ENCODE results near the gene KNG1.
"Not testable (repeated sequence)": the region's sequence is repeated elsewhere in the genome, so short reads cannot be mapped to it uniquely, and the experiment has no call there.

The KNG1 gene

GRCh38 chr3:186694288-186695032, 22.7 kb upstream of the KNG1 start:
- no peak overlapping the region for H3K4me3 ChIP-seq (ENCODE audit: low read depth, low read length)
- no peak for TF ChIP-seq CTCF (IDR thresholded peaks at IDR 0.05; ENCODE audit: low read depth, low read length)

DNA sequence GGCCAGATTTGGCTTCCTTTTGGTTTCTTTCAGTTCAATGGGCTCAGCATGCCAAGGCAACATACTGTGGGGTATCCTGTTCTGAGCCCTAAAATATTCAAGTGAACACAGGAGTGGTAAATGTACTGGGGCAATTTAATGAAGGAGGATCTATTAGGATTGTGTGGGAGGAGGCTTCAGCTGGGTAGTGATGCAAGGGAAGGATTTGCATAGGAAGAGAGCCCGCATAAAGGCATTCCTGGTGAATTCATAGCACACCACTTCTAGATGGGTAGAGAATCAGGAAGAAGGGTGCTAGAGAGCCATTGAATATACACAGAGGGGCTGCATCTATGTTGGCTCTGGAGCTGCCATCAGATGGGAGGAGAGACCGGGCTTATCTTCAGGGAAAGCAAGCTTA, 20.6 kb upstream of the KNG1 start:
- H3K4me3 ChIP-seq (ENCODE audit: low read depth, low read length), result no peak overlapping the region
- no peak for TF ChIP-seq CTCF (IDR thresholded peaks at IDR 0.05; ENCODE audit: low read depth, low read length)

GRCh38 chr3:186697510-186697909, 19.6 kb upstream of the KNG1 start:
- no peak for TF ChIP-seq CTCF (IDR thresholded peaks at IDR 0.05; ENCODE audit: low read depth, low read length)
- no peak overlapping the region for H3K4me3 ChIP-seq (ENCODE audit: low read depth, low read length)

DNA sequence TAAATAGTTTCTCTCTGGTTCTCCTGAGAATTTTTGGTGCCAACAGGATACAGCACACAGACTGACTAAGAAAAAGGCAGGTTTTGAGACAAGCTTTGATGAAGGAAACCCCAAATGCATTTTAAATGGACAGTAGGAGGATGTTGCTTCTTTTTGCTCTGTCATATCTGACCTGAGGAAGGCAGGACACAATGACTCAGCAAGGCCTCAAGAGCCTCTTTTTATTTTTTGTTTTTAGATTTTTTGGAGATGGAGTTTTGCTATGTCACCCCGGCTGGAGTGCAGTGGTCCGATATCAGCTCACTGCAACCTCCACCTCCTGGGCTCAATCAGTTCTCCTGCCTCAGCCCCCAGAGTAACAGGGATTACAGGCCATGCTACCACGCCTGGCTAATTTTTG, 16.9 kb upstream of the KNG1 start:
- no peak for TF ChIP-seq CTCF (IDR thresholded peaks at IDR 0.05; ENCODE audit: low read depth, low read length)
- no peak overlapping the region for H3K4me3 ChIP-seq (ENCODE audit: low read depth, low read length)

- not testable (repeated sequence) for H3K4me3 ChIP-seq (ENCODE audit: low read depth, low read length)
These were observed 14.7 kb upstream of the KNG1 start for GRCh38 chr3:186702451-186702850.

DNA sequence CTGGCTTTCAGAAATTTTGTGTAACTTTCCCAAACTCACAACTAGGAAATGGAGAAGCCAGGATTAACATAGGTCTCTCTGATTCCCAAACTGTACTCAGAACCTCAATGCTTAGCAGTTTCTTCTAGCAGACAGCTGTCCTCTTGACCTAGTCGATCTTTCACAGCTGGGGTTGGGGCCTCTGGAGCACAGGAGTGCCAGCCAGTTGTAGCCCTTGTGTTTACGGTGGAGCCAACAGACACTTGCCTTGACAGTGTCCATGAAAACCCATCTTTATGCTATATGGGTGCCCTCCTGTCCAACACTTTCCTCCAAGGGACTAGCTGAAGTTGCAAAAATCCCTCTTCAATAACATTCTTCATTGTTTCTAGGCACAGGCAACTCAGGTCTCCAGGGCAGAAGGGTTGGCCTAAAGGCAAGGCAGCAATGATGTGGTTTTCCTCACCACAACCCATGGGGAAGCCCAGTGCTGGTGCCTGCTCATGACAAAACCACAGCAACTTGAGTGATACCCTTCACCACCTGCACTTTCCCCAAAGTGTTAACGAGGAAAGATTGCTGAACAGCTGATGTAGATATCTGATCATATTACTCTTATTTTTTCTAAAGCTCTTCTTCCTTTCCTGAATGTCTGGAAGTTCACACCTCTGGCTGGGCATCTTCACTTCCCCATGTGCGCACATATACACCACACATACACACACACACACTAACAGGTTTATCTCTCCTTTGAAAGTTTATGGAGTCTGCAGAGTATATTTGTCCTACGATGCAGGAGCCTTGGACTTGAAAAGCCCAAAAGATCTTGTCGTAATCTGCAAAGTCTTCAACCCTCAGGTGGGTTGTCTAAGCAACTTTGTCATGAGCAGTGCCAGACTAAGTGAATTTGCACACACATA, 11.0 kb upstream of the KNG1 start:
- no peak overlapping the region for H3K4me3 ChIP-seq (ENCODE audit: low read depth, low read length)
- TF ChIP-seq CTCF (IDR thresholded peaks at IDR 0.05; ENCODE audit: low read depth, low read length), result no peak

GRCh38 chr3:186708983-186709679, 8.0 kb upstream of the KNG1 start:
- H3K4me3 ChIP-seq (ENCODE audit: low read depth, low read length), result no peak overlapping the region
- no peak for TF ChIP-seq CTCF (IDR thresholded peaks at IDR 0.05; ENCODE audit: low read depth, low read length)

DNA sequence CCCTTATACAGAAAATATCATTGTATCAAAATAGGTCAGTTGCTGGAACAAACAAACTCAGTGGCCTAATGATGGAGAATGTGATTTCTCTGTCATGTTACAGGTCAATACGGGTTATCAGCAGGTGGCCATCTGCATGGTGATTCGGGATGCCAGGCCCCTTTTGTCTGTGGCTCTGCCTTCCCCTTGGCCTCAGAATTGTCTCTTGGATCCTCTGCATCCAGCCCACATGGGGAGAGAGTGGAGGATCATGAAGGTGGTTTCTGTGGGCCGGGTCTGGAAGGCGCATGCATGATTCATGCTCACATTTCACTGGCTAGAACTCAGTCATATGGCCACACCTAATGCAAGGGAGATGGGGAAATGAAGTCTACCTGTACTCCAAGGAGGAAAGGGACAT, 6.5 kb upstream of the KNG1 start:
- H3K4me3 ChIP-seq (ENCODE audit: low read depth, low read length), result not testable (repeated sequence)
